Amygdala (tissue), 56 donors: Measurements from ENCODE around the gene MCMBP.
A peak's percentile ranks its signal among the peaks of the same experiment; 100 is the strongest.
"Not testable (repeated sequence)": the region's sequence is repeated elsewhere in the genome, so short reads cannot be mapped to it uniquely, and the experiment has no call there.

Source experiments
- DNase-seq, 56 donors: peaks; one replicate each; lab custom pipeline; 2025; lab: John Stamatoyannopoulos, UW

Gene MCMBP

GRCh38 chr10:119878524-119878923 is 5.9 kb upstream of the MCMBP start:
- DNase-seq = no peak

GRCh38 chr10:119872860-119873681 is 428 bp upstream of the MCMBP start:
- peak; percentile 24 to 92 (median 75) for DNase-seq

- peak in 21 of 56 donors; percentile 2 to 46 (median 25) for DNase-seq
Observed at GRCh38 chr10:119871881-119872609, 598 bp downstream of the MCMBP start.

- not testable (repeated sequence) for DNase-seq
Observed at GRCh38 chr10:119869398-119869797, 3.2 kb downstream of the MCMBP start.

- peak in 6 of 56 donors; percentile 8 to 19 (median 10) for DNase-seq
Observed at GRCh38 chr10:119867317-119867716, 5.3 kb downstream of the MCMBP start.

- no peak for DNase-seq
Observed at GRCh38 chr10:119865699-119866240, 6.9 kb downstream of the MCMBP start.

- no peak for DNase-seq
Observed at GRCh38 chr10:119863951-119864565, 8.6 kb downstream of the MCMBP start.

- DNase-seq = no peak
Observed at GRCh38 chr10:119862524-119862923, 10.1 kb downstream of the MCMBP start.

GRCh38 chr10:119860866-119861607 is 11.6 kb downstream of the MCMBP start:
- DNase-seq = no peak

GRCh38 chr10:119859420-119860258 is 13.0 kb downstream of the MCMBP start:
- DNase-seq = peak in 1 of 56 donors; percentile 18

GRCh38 chr10:119858063-119858462 is 14.6 kb downstream of the MCMBP start:
- DNase-seq = no peak

GRCh38 chr10:119853574-119853973 is 19.1 kb downstream of the MCMBP start:
- DNase-seq = no peak

GRCh38 chr10:119852822-119853221 is 19.8 kb downstream of the MCMBP start:
- DNase-seq = no peak

GRCh38 chr10:119852277-119852676 is 20.4 kb downstream of the MCMBP start:
- no peak for DNase-seq

GRCh38 chr10:119849944-119850343 is 22.7 kb downstream of the MCMBP start:
- no peak for DNase-seq

- no peak for DNase-seq
Observed at GRCh38 chr10:119849031-119849789, 23.4 kb downstream of the MCMBP start.

GRCh38 chr10:119845656-119846055 is 27.0 kb downstream of the MCMBP start:
- DNase-seq = no peak

- DNase-seq = no peak
Observed at GRCh38 chr10:119834188-119834587, 38.5 kb downstream of the MCMBP start.

GRCh38 chr10:119832951-119833350 is 39.7 kb downstream of the MCMBP start:
- no peak for DNase-seq
